Limb (tissue), 2 donors: ENCODE data around the gene UBE2C.

ENCODE experiments used
- DNase-seq, 2 donors: peaks; one replicate each; pipeline ENCODE4 v3.0.0-alpha.2; 2016; ENCODE audit errors: extremely low spot score in 2 of 2

UBE2C gene

DNA sequence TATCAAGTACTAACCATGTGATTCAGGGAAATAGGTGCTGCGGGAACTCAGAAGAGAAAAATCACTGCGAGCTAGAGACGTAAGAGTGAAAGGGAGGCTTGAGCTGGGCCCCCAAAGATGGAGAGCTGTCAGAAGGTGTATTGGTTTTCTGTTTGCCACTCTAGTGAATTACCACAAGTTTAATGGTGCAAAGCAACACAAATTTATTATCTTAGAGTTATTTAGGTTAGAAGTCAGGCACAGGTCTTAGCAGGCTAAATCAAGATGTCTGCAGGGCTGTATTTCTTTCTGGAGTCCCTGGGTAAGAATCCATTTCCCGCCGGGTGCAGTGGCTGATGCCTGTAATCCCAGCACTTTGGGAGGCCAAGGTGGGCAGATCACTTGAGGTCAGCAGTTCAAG, 47.5 kb downstream of the UBE2C start:
- no peak for DNase-seq

DNA sequence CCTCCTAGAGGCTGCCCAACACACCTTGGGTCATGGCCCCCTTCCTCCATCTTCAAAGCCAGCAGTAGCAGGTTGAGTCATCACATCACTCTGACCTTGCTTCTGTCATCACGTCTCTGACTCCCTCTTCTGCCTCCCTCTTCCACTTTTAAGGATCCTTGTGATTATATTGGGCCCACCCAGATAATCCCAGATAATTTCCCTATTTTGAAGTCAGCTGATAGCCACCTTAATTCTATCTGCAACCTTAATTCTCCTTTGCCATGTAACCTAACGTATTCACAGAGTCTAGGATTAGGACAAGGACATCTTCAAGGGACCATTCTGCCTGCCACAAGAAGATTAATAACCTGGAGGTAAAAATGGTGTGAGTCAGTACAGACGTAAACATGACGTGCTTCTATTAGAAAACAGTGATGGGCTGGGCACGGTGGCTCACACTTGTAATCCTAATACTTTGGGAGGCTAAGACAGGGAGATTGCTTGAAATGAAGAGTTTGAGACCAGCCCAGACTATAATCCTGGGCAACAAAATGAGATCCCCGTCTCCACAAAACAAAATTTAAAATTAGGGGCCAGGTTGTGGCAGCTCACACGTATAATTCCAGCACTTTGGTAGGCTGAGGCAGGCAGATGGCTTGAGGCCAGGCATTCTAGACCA, 48.2 kb downstream of the UBE2C start:
- DNase-seq: no peak

DNA sequence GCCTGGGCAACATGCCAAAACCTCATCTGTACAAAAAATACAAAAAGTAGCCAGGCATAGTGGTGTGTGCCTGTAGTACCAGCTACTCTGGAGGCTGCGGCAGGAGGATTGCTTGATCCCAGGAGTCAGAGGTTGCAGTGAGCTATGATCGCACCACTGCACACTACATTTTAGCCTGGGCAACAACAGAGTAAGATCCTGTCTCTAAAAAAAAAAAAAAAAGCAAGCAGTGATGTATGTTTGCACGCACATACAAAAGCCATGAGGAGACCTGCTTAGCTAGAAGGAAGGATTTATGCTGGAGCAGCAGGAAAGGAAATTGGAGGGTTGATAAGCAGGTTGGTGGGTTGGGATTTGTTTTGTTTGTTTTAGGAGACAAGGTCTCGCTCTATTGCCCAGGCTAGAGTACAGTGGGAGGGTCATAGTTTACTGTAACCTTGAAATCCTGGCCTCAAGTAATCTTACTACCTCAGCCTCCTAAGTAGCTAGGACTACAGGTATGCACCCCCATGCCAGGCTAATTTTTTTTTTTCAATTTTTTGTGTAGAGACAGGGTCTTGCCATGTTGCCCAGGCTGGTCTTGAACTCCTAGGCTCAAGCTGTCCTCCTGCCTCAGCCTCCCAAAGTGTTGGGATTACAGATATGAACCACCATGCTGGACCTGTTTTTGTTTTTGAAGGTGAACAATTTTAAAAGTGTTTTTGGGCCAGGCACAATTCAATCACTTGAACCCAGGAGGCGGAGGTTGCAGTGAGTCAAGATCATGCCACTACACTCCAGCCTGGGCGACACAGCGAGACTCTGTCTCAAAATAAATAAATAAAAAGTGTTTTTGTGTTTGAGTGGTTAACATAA, 49.0 kb downstream of the UBE2C start:
- DNase-seq: no peak

DNA sequence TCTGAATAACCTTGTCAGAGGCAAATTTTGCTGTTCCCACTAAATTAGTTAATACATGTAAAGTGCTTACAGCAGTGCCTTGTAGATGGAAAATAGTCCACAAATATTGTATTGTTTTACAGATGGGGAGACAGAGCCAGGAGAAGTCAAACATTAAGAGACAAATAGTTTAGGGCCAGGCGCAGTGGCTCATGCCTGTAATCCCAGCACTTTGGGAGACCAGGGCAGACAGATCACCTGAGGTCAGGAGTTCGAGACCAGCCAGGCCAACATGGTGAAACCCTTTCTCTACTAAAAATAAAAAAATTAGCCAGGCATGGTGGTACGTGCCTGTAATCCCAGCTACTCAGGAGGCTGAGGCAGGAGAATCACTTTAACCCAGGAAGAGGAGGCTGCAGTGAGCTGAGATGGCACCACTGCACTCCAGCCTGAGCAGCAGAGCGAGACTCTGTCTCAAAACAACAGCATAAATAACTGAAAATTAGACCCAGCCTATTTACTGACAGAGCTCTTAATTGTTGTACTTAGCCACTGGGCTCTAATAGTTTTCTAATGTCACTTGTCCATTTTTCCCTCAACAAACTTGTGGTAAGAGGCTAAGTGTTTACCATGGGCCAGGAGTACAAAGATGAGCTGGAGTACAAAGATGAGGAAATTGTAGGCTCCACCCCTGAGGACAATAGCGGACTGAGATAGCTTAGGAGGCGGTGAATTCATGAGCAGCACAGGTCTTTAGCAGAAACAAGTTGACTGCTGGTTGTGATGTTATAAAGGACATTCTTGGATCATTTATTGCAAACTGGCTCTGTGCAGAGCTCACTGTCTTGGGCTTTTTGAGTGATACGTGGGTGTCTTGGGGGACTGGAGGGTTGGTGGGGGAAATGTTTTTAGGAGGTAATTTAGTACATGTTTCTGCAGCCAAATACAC, 51.4 kb downstream of the UBE2C start:
- DNase-seq: no peak

DNA sequence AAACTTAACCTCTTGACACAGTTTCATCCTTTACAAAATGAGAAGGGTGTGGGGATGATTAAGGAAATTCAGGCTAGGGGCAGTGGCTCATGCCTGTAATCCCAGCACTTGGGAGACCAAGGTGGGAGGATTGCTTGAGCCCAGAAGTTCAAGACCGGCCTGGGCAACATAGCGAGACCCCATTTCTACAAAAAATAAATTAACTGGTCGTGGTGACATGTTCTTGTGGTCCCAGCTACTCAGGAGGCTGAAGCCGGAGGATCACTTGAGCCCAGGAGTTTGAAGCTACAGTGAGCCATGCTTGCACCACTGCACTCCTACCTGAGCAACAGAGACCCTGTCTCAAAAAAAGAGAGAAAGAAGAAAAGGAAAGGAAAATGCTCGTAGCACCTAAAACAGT, 54.0 kb downstream of the UBE2C start:
- no peak for DNase-seq
